Parathyroid adenoma (tissue), 2 donors: ENCODE data around the gene ASMT.

Source experiments
- H2AFZ ChIP-seq: fragments of 300-600 bp; sonication (generic); one replicate; pipeline ENCODE4 v1.7.0; 2017; ENCODE audit warnings: antibody characterized with exemption, mild to moderate bottlenecking
- H3K27ac ChIP-seq: fragments of 300-600 bp; sonication (generic); one replicate; pipeline ENCODE4 v1.7.0; 2017
- H3K27me3 ChIP-seq: fragments of 300-600 bp; sonication (generic); one replicate; pipeline ENCODE4 v1.7.0; 2017; ENCODE audit warnings: low read length; ENCODE audit not compliant: control insufficient read depth, insufficient read depth
- H3K36me3 ChIP-seq: fragments of 300-600 bp; sonication (generic); one replicate; pipeline ENCODE4 v1.7.0; 2017; ENCODE audit warnings: low read length; ENCODE audit not compliant: control insufficient read depth, insufficient read depth
- H3K4me1 ChIP-seq: fragments of 300-600 bp; sonication (generic); one replicate; pipeline ENCODE4 v1.7.0; 2017; ENCODE audit warnings: control low read depth
- H3K4me2 ChIP-seq: fragments of 300-600 bp; sonication (generic); one replicate; pipeline ENCODE4 v1.7.0; 2017; ENCODE audit warnings: low read length
- H3K4me3 ChIP-seq: fragments of 300-600 bp; sonication (generic); one replicate; pipeline ENCODE4 v1.7.0; 2017; ENCODE audit warnings: low read depth, low read length
- H3K79me2 ChIP-seq: fragments of 300-600 bp; sonication (generic); one replicate; pipeline ENCODE4 v1.7.0; 2017; ENCODE audit warnings: control low read depth
- H3K9ac ChIP-seq: fragments of 300-600 bp; sonication (generic); one replicate; pipeline ENCODE4 v1.7.0; 2017; ENCODE audit warnings: mild to moderate bottlenecking
- H3K9me3 ChIP-seq: fragments of 300-600 bp; sonication (generic); one replicate; pipeline ENCODE4 v1.7.0; 2017; ENCODE audit warnings: low read length; ENCODE audit not compliant: control insufficient read depth
- TF ChIP-seq, protein P1 (sequence below): fragments of 300-600 bp; sonication (generic); IDR thresholded peaks from one replicate; pipeline ENCODE4 v1.7.0; 2017; ENCODE audit warnings: antibody characterized with exemption, mild to moderate bottlenecking
- donor health status: primary hyperparathyroidism.

ASMT gene

DNA sequence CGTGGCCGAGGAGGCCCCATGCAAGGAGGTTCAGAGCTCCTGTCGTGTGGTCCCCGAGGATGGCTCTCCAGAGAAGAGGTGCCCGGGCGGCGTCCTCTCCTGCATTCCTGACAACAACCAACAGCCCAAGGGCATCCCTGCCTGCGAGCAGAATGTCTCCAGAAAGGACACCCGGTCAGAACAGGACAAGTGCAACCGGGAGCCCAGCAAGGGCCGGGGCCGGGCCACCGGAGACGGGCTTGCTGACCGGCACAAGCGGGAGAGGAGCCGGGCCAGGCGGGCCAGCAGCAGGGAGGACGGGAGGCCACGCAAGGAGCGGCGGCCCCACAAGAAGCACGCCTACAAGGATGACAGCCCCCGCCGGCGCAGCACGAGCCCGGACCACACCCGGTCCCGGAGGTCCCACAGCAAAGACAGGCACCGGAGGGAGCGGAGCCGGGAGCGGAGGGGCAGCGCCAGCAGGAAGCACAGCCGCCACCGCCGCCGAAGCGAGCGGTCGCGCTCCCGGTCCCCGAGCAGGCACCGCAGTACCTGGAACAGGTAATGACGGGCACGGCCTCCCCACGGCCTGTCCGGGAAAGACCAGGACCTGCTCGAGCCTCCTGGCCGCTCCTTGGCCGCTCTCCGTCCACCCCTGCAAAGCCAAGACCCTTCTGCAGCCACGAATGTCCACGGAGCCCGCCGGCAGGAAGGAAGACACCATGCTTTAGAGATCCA, 13.7 kb upstream of the ASMT start:
- H3K36me3 ChIP-seq: no peaks in the 10 kb centered on the region
- H3K4me1 ChIP-seq: no peaks in the 10 kb centered on the region
- no peak overlapping the region for H3K27ac ChIP-seq
- H3K9me3 ChIP-seq: no peaks in the 10 kb centered on the region
- no peak overlapping the region for H2AFZ ChIP-seq
- no peak overlapping the region for H3K9ac ChIP-seq
- no peak overlapping the region for H3K4me2 ChIP-seq
- no peaks in the 10 kb centered on the region for H3K79me2 ChIP-seq
- no peak overlapping the region for H3K4me3 ChIP-seq
- H3K27me3 ChIP-seq: no peaks in the 10 kb centered on the region
- TF ChIP-seq, protein P1, sequence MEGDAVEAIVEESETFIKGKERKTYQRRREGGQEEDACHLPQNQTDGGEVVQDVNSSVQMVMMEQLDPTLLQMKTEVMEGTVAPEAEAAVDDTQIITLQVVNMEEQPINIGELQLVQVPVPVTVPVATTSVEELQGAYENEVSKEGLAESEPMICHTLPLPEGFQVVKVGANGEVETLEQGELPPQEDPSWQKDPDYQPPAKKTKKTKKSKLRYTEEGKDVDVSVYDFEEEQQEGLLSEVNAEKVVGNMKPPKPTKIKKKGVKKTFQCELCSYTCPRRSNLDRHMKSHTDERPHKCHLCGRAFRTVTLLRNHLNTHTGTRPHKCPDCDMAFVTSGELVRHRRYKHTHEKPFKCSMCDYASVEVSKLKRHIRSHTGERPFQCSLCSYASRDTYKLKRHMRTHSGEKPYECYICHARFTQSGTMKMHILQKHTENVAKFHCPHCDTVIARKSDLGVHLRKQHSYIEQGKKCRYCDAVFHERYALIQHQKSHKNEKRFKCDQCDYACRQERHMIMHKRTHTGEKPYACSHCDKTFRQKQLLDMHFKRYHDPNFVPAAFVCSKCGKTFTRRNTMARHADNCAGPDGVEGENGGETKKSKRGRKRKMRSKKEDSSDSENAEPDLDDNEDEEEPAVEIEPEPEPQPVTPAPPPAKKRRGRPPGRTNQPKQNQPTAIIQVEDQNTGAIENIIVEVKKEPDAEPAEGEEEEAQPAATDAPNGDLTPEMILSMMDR: no peak

DNA sequence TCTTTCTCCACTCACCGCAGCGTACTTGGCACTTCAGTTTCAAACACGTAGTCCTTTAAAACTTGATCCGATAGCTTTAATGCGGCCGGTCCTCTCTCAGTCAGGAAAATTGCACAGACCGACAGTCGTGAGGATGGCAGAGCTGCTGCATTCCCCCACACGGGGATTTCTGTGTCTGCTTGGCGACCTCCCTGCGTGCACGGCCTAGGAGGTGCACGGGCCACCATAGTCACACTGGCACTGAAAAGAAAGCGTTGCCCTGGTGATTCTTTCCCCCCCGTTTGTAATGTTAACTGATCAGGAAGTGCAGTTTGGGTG, 13.1 kb upstream of the ASMT start:
- Histone ChIP-seq H3K79me2 (no peaks in the 10 kb centered on the region), H3K36me3 (no peaks in the 10 kb centered on the region)

DNA sequence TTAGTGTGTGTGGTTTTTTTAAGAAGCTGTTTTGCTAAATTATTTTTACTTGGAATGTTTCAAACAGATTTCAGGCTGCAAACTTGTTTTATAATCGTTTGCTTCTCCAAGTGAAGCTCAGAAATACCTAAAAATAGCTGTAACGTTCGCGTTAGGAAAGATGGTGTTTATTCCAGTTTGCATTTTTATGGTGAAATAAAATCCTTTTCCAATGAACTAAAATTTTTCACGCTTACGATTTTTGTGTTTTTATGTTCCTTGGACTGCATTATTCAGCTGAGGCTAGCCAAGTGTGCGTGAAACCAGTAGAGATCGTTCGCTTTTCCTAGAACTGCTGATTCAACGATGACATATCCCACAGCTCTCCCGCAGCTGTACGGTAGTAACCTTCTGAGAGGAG, 12.6 kb upstream of the ASMT start:
- no peaks in the 10 kb centered on the region for H3K36me3 ChIP-seq
- H3K9me3 ChIP-seq: no peaks in the 10 kb centered on the region
- no peak overlapping the region for H2AFZ ChIP-seq
- no peak overlapping the region for H3K4me2 ChIP-seq
- TF ChIP-seq, protein P1: no peak
- no peaks in the 10 kb centered on the region for H3K79me2 ChIP-seq
- H3K4me3 ChIP-seq: no peak overlapping the region
- H3K27me3 ChIP-seq: no peaks in the 10 kb centered on the region
- H3K27ac ChIP-seq: no peak overlapping the region
- no peaks in the 10 kb centered on the region for H3K4me1 ChIP-seq
- no peak overlapping the region for H3K9ac ChIP-seq

More for the DNA sequence above, 13.1 kb upstream of the ASMT start:
- no peak overlapping the region for H3K4me2 ChIP-seq
- no peak overlapping the region for H3K9ac ChIP-seq
- TF ChIP-seq, protein P1: no peak
- no peak overlapping the region for H3K4me3 ChIP-seq
- H3K27me3 ChIP-seq: no peaks in the 10 kb centered on the region
- no peak overlapping the region for H2AFZ ChIP-seq
- H3K4me1 ChIP-seq: no peaks in the 10 kb centered on the region
- H3K9me3 ChIP-seq: no peaks in the 10 kb centered on the region
- no peak overlapping the region for H3K27ac ChIP-seq

DNA sequence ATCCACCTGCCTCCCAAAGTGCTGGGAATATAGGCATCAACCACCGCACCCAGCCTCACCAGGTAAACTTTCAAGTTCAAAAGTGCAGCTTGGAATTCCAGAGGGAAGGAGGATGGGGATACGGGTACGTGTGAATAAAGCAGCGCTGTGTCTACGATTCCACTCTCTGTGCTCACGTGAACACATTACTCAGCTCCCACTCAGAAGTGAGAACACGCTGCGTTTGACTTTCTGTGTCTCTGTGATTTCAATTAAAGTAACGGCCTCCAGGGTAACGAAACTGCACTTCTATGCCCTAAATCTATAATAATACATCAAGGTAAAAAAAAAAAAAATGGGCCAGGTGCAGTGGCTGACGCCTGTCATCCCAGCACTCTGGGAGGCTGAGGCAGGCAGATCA, 8.4 kb upstream of the ASMT start:
- TF ChIP-seq, protein P1: no peak
- Histone ChIP-seq H3K79me2 (no peaks in the 10 kb centered on the region), H3K4me3 (no peak overlapping the region), H3K9ac (no peak overlapping the region), H3K36me3 (no peaks in the 10 kb centered on the region), H3K27me3 (no peaks in the 10 kb centered on the region), H2AFZ (no peak overlapping the region), H3K27ac (no peak overlapping the region), H3K4me2 (no peak overlapping the region), H3K4me1 (no peaks in the 10 kb centered on the region), H3K9me3 (no peaks in the 10 kb centered on the region)

DNA sequence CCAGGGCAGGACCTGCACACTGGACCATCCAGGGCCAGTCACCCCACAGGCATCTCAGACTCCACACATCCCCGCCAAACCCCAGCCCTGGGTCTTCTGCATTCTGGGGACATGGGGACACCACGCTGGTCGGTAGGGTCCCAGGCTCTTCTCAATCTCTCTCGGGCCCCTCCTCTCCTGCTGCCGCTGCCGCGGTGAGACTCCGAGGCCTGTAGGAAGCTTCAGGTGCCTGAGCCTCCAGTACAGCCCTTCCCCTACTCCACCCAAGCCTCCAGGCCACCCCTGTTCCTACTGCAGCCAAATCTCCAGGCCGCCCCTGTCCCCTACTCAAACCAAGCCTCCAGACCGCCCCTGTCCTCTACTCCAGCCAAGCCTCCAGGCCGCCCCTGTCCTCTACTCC, 5.5 kb upstream of the ASMT start:
- Histone ChIP-seq H3K36me3 (no peaks in the 10 kb centered on the region), H3K9ac (no peak overlapping the region), H3K4me1 (no peaks in the 10 kb centered on the region), H3K27me3 (no peaks in the 10 kb centered on the region), H2AFZ (no peak overlapping the region), H3K4me3 (no peak overlapping the region), H3K79me2 (no peaks in the 10 kb centered on the region), H3K4me2 (no peak overlapping the region), H3K27ac (no peak overlapping the region), H3K9me3 (no peaks in the 10 kb centered on the region)
- TF ChIP-seq, protein P1: no peak
